GM18858 (cell line): ENCODE data around the gene MINDY1.

ENCODE experiments used
- ATAC-seq: cut with Tn5 transposase; IDR thresholded peaks from one replicate; pipeline ENCODE4 v1.9.1; 2021; ENCODE audit not compliant: unreplicated experiment

MINDY1 gene

GRCh38 chr1:150966011-150966410 is 40.7 kb downstream of the MINDY1 start:
- no peak for ATAC-seq

- ATAC-seq: no peak
Measured at GRCh38 chr1:150965605-150966004, 41.1 kb downstream of the MINDY1 start.

- no peak for ATAC-seq
Measured at GRCh38 chr1:150964164-150964489, 42.6 kb downstream of the MINDY1 start.

GRCh38 chr1:150963321-150964163 is 43.2 kb downstream of the MINDY1 start:
- no peak for ATAC-seq

- ATAC-seq: no peak
Measured at GRCh38 chr1:150961756-150962155, 44.9 kb downstream of the MINDY1 start.

GRCh38 chr1:150960646-150961045 is 46.1 kb downstream of the MINDY1 start:
- ATAC-seq: no peak

DNA sequence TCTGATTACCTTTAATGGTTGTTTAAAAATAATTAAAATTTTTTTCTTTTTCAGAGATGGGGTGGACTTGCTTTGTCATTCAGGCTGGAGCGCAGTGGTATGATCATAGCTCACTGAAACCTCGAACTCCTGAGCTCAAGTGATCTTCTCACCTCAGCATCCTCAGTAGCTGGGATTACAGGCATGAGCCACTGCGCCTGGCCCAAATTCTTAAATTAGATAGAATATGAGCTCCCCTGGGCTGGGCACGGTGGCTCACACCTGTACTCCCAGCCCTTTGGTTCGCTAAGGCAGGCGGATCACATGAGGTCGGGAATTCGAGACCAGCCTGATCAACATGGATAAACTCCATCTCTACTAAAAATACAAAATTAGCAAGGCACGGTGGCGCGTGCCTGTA is 49.0 kb downstream of the MINDY1 start:
- no peak for ATAC-seq

DNA sequence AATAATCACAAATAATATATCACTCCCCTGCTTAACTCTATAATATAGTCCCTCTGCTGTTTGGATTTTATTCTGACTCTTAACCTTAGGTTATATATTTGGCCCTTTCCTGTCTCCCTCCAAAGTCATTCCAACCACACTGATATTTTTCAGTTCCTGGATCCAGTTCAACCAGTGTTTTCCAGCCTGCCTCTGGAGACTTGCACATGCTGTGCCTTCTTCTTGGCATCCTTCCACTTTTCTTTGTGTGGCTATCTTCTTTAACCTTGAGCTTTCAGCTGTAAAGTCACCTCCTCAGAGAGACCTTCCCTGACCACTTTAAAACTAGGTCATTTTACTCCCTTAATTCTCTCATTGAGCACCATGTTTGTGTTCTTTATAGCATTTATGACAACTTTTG is 51.4 kb downstream of the MINDY1 start:
- no peak for ATAC-seq

DNA sequence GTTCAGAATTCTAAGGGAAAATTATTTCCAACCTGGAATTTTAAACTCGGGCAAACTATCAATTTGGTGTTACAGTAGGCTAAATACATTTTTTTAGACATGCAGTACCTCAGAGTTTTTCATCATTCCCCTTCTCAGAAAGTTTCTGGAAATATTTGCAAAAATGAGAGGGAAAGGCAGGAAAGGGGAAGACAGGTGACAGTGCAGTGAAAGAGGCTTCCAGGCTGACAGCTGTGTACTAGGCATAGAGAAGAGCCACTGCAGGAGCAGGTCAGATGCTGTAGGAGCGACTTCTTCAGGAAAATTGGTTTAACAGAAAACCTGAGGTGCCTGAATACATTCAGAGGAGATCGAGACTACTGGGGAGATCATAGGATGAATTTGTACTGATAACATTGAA is 52.0 kb downstream of the MINDY1 start:
- ATAC-seq: no peak
